HepG2 (cell line): Measurements from ENCODE around the gene PPP2R2C. TPM values are rescaled to one million over a fixed set of nuclear protein-coding genes. Genes with fewer than 3 reads are reported as not detected.

Source experiments
- ATAC-seq: fragments of 200-7000 bp; cut with Tn5 transposase; 3 replicates; pipeline ENCODE4 v1.9.1; 2020; ENCODE audit warnings: mild to moderate bottlenecking, moderate library complexity
- BruUV-seq: library from RNA; stranded (reverse); fragments of 400-500 nt; replicated peaks from 2 replicates; lab custom pipeline; 2021; lab: Mats Ljungman, UMichigan
- CTCF ChIA-PET: fragments of 300-600 bp; formaldehyde crosslinking; extraction: SDS; loops from one replicate; lab custom pipeline; 2021; ENCODE audit warnings: low total read pairs, inconsistent platforms, low intra/inter-chr PET ratio; lab: Yijun Ruan, JAX
- POLR2A ChIA-PET: fragments of 350-600 bp; sonication (Branson Sonifier 250); formaldehyde crosslinking; loops from one replicate; lab custom pipeline; 2020; ENCODE audit warnings: antibody characterized with exemption, inconsistent platforms; lab: Yijun Ruan, JAX
- DNase-seq: peaks from one replicate; pipeline ENCODE4 v3.0.0-alpha.2; 2015; ENCODE audit warnings: low spot score
- FAIRE-seq: peaks from 3 replicates; lab custom pipeline; 2011; peaks lifted over from hg19 to GRCh38; lab: Jason Lieb, UNC
- H2AFZ ChIP-seq: one replicate; pipeline ENCODE4 v1.6.1; 2011; ENCODE audit warnings: low read length, inconsistent platforms
- H3K27ac ChIP-seq: fragments of 300-600 bp; 3 replicates; pipeline ENCODE4 v1.8.0; 2011; ENCODE audit warnings: mixed run types, mild to moderate bottlenecking, mixed read lengths, low read length, inconsistent platforms; ENCODE audit not compliant: insufficient read depth; ENCODE audit errors: extremely low read length
- H3K27me3 ChIP-seq, 2 experiments: fragments of 200-600 bp in 1 of 2; 2 replicates in 1 of 2; 3 replicates in 1 of 2; pipeline versions ENCODE4 v1.6.0 to v1.8.0; 2011; ENCODE audit warnings: low read length in 2 of 2, mild to moderate bottlenecking in 2 of 2, moderate library complexity in 2 of 2, inconsistent platforms in 1 of 2; ENCODE audit not compliant: insufficient read depth in 2 of 2, control insufficient read depth in 1 of 2
- H3K36me3 ChIP-seq, 2 experiments: fragments of 200-600 bp in 1 of 2; replicated peaks in 1 of 2; 2 replicates in 1 of 2; 3 replicates in 1 of 2; pipeline versions ENCODE4 v1.5.1 to v1.8.0; 2011; ENCODE audit warnings: low read length in 2 of 2, inconsistent platforms in 1 of 2; ENCODE audit not compliant: insufficient read depth in 2 of 2, control insufficient read depth in 1 of 2
- H3K4me1 ChIP-seq: 2 replicates; pipeline ENCODE4 v1.5.1; 2012; ENCODE audit warnings: low read length, inconsistent platforms; ENCODE audit not compliant: insufficient read depth
- H3K4me2 ChIP-seq: 2 replicates; pipeline ENCODE4 v1.6.0; 2011; ENCODE audit warnings: low read depth, low read length, inconsistent platforms
- H3K4me3 ChIP-seq, 3 experiments: fragments of 200-600 bp in 1 of 3; sonication (generic), shearing (Covaris generic) in 1 of 3; replicated peaks in 1 of 3; 2 replicates each; pipeline ENCODE4 v1.5.1; 2011 to 2016; ENCODE audit warnings: low read length in 3 of 3, inconsistent platforms in 2 of 3, low read depth in 2 of 3, mild to moderate bottlenecking in 2 of 3, control low read depth in 1 of 3, mixed read lengths in 1 of 3; ENCODE audit not compliant: insufficient read depth in 1 of 3
- H3K79me2 ChIP-seq: one replicate; pipeline ENCODE4 v1.6.1; 2011; ENCODE audit warnings: low read length, inconsistent platforms; ENCODE audit not compliant: insufficient read depth
- H3K9ac ChIP-seq: 2 replicates; pipeline ENCODE4 v1.6.0; 2011; ENCODE audit warnings: mild to moderate bottlenecking, low read depth, low read length, inconsistent platforms; ENCODE audit not compliant: insufficient read depth
- H3K9me3 ChIP-seq: 2 replicates; pipeline ENCODE4 v1.5.1; 2012; ENCODE audit warnings: mild to moderate bottlenecking, low read length
- H4K20me1 ChIP-seq: 2 replicates; pipeline ENCODE4 v1.6.0; 2011; ENCODE audit warnings: inconsistent platforms, mild to moderate bottlenecking, low read length, moderate library complexity; ENCODE audit not compliant: insufficient read depth
- PPARG ChIP-seq: conservative IDR thresholded peaks from 2 replicates; pipeline ENCODE4 v1.6.1; 2016; ENCODE audit warnings: missing biosample characterization, missing genetic modification reagents
- RBM22 ChIP-seq: fragments of 200-400 bp; formaldehyde crosslinking; optimal IDR thresholded peaks from 2 replicates; pipeline ENCODE3; 2017; ENCODE audit warnings: mild to moderate bottlenecking, low read length, moderate library complexity
- RFX5 ChIP-seq: IDR thresholded peaks from 2 replicates; pipeline ENCODE4 v1.6.1; 2011; ENCODE audit warnings: low read depth, low read length, improper control_type of control experiment
- TBX3 ChIP-seq: fragments of 450-650 bp; IDR thresholded peaks from 2 replicates; pipeline ENCODE4 v1.6.1; 2017; ENCODE audit warnings: antibody characterized with exemption, mild to moderate bottlenecking, inconsistent platforms, borderline replicate concordance
- ZNF101 ChIP-seq: sonication (generic); formaldehyde crosslinking; IDR thresholded peaks from 2 replicates; pipeline ENCODE4 v1.4.0; 2020; ENCODE audit warnings: mild to moderate bottlenecking, low read depth, missing genetic modification reagents, borderline replicate concordance
- ZNF33B ChIP-seq: sonication (generic); formaldehyde crosslinking; IDR thresholded peaks from 2 replicates; pipeline ENCODE4 v1.5.1; 2020; ENCODE audit warnings: mild to moderate bottlenecking, missing genetic modification reagents
- ZNF350 ChIP-seq: sonication (generic); formaldehyde crosslinking; IDR thresholded peaks from 2 replicates; pipeline ENCODE4 v1.4.0; 2020; ENCODE audit warnings: mild to moderate bottlenecking, low read depth, missing genetic modification reagents, borderline replicate concordance
- ZNF619 ChIP-seq: sonication (generic); formaldehyde crosslinking; IDR thresholded peaks from 2 replicates; pipeline ENCODE4 v1.4.0; 2020; ENCODE audit warnings: mild to moderate bottlenecking, missing genetic modification reagents
- ZNF747 ChIP-seq: sonication (generic); formaldehyde crosslinking; IDR thresholded peaks from 2 replicates; pipeline ENCODE4 v1.8.1; 2023; ENCODE audit warnings: missing genetic modification reagents, mild to moderate bottlenecking, borderline replicate concordance
- WGBS: methylation state at CpG from one replicate; pipeline ENCODE4 v1.1.6; 2017; ENCODE audit warnings: low lambda C conversion rate; 5-methylcytosine and 5-hydroxymethylcytosine counted together
- in situ Hi-C: cut with HindIII; loops from 2 replicates; pipeline ENCODE4 v1.10.0; 2017; ENCODE audit warnings: low pct_unique_long_range_greater_than_20kb; ENCODE audit not compliant: extremely low pct_ligation_motif_present
- intact Hi-C: fragments of 100-400 bp; cut with micrococcal nuclease; formaldehyde crosslinking; loops from one replicate; pipeline ENCODE4 v1.10.0; 2022; ENCODE audit not compliant: unreplicated experiment
- polyA plus RNA-seq, 8 experiments: library from polyadenylated mRNA; depleted of rRNA in 3 of 8; stranded (reverse) in 7 of 8; unstranded in 1 of 8; fragments of >200 nt; fragmentation: Illumina TruSeq in 4 of 8; extraction: Trizol in 4 of 8; gene quantifications; 2 replicates each; pipeline versions ENCODE4 v1.2.1 to v1.2.3, GENCODE V29; 2011 to 2016; ENCODE audit warnings: low read depth in 4 of 8, missing spikeins in 1 of 8, mixed read lengths in 1 of 8; ENCODE audit not compliant: insufficient read depth in 1 of 8
- total RNA-seq, 5 experiments: library from RNA; depleted of rRNA; stranded (reverse); fragments of >200 nt; fragmentation: Illumina TruSeq; extraction: Trizol; gene quantifications; 2 replicates each; pipeline ENCODE4 v1.2.3, GENCODE V29; 2016; ENCODE audit warnings: low read depth in 1 of 5
- TF ChIP-seq, protein P1 (sequence below): sonication (generic); formaldehyde crosslinking; IDR thresholded peaks from 2 replicates; pipeline ENCODE4 v1.8.0; 2022; ENCODE audit warnings: missing genetic modification reagents, mild to moderate bottlenecking, inconsistent platforms, borderline replicate concordance
- TF ChIP-seq, protein P2 (sequence below): sonication (generic); formaldehyde crosslinking; IDR thresholded peaks from 2 replicates; pipeline ENCODE4 v1.5.1; 2020; ENCODE audit warnings: missing genetic modification reagents, mild to moderate bottlenecking, borderline replicate concordance
- TF ChIP-seq, protein P3 (sequence below): sonication (generic); formaldehyde crosslinking; IDR thresholded peaks from 2 replicates; pipeline ENCODE4 v1.5.1; 2020; ENCODE audit warnings: missing genetic modification reagents, mild to moderate bottlenecking, borderline replicate concordance
- TF ChIP-seq, protein P4 (sequence below): sonication (generic); formaldehyde crosslinking; IDR thresholded peaks from 2 replicates; pipeline ENCODE4 v1.4.0; 2020; ENCODE audit warnings: missing genetic modification reagents, borderline replicate concordance

The PPP2R2C gene
- total and polyA plus RNA-seq, 2 of the 13 experiments (the other 11 are each of a cell fraction or from before 2014, with no cell fraction given): 0.60 to 8.6 TPM

DNA sequence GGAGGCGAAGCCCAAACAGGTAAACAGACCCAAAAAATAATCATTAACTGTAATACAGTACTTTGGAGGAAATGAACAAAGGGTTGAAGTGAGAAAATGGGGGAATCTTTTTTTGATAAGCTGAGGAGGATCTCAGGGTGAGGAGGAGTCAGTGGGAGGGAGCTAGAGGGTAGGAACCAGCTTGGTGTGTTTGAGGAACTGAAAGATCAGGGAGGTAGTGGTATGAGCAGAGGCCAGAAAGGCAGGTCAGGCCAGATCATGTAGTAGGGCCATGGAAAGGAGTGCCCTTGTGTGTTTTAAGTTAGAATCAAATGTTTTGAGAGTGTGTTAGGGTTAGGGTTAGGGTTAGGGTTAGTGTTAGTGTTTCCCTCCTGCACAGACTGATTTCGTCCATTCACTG, 48.8 kb downstream of the PPP2R2C start:
- Histone ChIP-seq H4K20me1 (no peaks in the 10 kb centered on the region), H3K36me3 (no peaks in the 10 kb centered on the region), H3K4me2 (no peak overlapping the region), H3K9me3 (no peaks in the 10 kb centered on the region), H3K27me3 (peaks cover 12 to 58% of the 10 kb centered on the region in 2 experiments; a peak in 4 of 5 replicates), H2AFZ (no peak overlapping the region), H3K9ac (no peak overlapping the region), H3K27ac (no peak overlapping the region), H3K4me3 (no peak overlapping the region), H3K4me1 (no peaks in the 10 kb centered on the region), H3K79me2 (no peaks in the 10 kb centered on the region)
- FAIRE-seq (no peak), DNase-seq (no peak), ATAC-seq (no peak)
- no TSS peak for BruUV-seq
- in situ Hi-C loops: no loop called here
- ChIA-PET POLR2A (no interaction called here), CTCF (no interaction called here)
- 0% methylated on average over 1 of the region's 2 CpGs for WGBS
- intact Hi-C loops: no loop called here
- TF ChIP-seq, protein P1, sequence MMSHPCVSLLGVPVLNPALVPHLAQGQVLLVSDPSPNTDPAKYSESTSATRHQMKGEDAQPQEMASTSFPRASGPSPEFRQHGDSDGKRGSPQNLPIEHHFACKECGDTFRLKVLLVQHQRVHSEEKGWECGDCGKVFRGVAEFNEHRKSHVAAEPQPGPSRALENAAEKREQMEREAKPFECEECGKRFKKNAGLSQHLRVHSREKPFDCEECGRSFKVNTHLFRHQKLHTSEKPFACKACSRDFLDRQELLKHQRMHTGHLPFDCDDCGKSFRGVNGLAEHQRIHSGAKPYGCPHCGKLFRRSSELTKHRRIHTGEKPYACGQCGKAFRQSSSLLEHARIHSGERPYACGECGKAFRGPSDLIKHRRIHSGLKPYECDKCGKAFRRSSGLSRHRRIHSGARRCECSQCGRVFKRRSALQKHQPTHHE (CRISPR knock-in tag): no peak
- TF ChIP-seq RFX5 (no peak), TBX3 (no peak), ZNF33B (no peak), ZNF101 (CRISPR knock-in tag) (no peak), ZNF747 (CRISPR knock-in tag) (no peak), ZNF619 (no peak), ZNF350 (no peak), RBM22 (no peak), PPARG (CRISPR knock-in tag) (no peak)
- TF ChIP-seq, protein P2, sequence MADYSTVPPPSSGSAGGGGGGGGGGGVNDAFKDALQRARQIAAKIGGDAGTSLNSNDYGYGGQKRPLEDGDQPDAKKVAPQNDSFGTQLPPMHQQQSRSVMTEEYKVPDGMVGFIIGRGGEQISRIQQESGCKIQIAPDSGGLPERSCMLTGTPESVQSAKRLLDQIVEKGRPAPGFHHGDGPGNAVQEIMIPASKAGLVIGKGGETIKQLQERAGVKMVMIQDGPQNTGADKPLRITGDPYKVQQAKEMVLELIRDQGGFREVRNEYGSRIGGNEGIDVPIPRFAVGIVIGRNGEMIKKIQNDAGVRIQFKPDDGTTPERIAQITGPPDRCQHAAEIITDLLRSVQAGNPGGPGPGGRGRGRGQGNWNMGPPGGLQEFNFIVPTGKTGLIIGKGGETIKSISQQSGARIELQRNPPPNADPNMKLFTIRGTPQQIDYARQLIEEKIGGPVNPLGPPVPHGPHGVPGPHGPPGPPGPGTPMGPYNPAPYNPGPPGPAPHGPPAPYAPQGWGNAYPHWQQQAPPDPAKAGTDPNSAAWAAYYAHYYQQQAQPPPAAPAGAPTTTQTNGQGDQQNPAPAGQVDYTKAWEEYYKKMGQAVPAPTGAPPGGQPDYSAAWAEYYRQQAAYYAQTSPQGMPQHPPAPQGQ (CRISPR knock-in tag): no peak
- TF ChIP-seq, protein P3, sequence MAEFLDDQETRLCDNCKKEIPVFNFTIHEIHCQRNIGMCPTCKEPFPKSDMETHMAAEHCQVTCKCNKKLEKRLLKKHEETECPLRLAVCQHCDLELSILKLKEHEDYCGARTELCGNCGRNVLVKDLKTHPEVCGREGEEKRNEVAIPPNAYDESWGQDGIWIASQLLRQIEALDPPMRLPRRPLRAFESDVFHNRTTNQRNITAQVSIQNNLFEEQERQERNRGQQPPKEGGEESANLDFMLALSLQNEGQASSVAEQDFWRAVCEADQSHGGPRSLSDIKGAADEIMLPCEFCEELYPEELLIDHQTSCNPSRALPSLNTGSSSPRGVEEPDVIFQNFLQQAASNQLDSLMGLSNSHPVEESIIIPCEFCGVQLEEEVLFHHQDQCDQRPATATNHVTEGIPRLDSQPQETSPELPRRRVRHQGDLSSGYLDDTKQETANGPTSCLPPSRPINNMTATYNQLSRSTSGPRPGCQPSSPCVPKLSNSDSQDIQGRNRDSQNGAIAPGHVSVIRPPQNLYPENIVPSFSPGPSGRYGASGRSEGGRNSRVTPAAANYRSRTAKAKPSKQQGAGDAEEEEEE (CRISPR knock-in tag): no peak
- TF ChIP-seq, protein P4, sequence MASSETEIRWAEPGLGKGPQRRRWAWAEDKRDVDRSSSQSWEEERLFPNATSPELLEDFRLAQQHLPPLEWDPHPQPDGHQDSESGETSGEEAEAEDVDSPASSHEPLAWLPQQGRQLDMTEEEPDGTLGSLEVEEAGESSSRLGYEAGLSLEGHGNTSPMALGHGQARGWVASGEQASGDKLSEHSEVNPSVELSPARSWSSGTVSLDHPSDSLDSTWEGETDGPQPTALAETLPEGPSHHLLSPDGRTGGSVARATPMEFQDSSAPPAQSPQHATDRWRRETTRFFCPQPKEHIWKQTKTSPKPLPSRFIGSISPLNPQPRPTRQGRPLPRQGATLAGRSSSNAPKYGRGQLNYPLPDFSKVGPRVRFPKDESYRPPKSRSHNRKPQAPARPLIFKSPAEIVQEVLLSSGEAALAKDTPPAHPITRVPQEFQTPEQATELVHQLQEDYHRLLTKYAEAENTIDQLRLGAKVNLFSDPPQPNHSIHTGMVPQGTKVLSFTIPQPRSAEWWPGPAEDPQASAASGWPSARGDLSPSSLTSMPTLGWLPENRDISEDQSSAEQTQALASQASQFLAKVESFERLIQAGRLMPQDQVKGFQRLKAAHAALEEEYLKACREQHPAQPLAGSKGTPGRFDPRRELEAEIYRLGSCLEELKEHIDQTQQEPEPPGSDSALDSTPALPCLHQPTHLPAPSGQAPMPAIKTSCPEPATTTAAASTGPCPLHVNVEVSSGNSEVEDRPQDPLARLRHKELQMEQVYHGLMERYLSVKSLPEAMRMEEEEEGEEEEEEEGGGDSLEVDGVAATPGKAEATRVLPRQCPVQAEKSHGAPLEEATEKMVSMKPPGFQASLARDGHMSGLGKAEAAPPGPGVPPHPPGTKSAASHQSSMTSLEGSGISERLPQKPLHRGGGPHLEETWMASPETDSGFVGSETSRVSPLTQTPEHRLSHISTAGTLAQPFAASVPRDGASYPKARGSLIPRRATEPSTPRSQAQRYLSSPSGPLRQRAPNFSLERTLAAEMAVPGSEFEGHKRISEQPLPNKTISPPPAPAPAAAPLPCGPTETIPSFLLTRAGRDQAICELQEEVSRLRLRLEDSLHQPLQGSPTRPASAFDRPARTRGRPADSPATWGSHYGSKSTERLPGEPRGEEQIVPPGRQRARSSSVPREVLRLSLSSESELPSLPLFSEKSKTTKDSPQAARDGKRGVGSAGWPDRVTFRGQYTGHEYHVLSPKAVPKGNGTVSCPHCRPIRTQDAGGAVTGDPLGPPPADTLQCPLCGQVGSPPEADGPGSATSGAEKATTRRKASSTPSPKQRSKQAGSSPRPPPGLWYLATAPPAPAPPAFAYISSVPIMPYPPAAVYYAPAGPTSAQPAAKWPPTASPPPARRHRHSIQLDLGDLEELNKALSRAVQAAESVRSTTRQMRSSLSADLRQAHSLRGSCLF (CRISPR knock-in tag): no peak
